Nephron progenitor cell (in vitro differentiated cells): ENCODE results near the gene CACNB4.

ENCODE experiments used
- DNase-seq: peaks from one replicate; pipeline ENCODE4 v3.0.0; 2021
- H3K27ac Mint-ChIP-seq: 2 replicates; pipeline ENCODE4 v1.8.0; 2021; ENCODE audit warnings: mild to moderate bottlenecking, moderate library complexity, mixed read lengths
- H3K27me3 Mint-ChIP-seq: 2 replicates; pipeline ENCODE4 v1.8.0; 2021; ENCODE audit warnings: mild to moderate bottlenecking, low read depth, mixed read lengths; ENCODE audit not compliant: poor library complexity
- H3K36me3 Mint-ChIP-seq: 2 replicates; pipeline ENCODE4 v1.8.0; 2021; ENCODE audit warnings: low read depth, mixed read lengths
- H3K4me1 Mint-ChIP-seq: 2 replicates; pipeline ENCODE4 v1.8.0; 2021; ENCODE audit warnings: mixed read lengths
- H3K4me3 Mint-ChIP-seq: 2 replicates; pipeline ENCODE4 v1.8.0; 2021; ENCODE audit warnings: mild to moderate bottlenecking, moderate library complexity, mixed read lengths
- H3K9me3 Mint-ChIP-seq: 2 replicates; pipeline ENCODE4 v1.8.0; 2021; ENCODE audit warnings: mild to moderate bottlenecking, moderate library complexity, mixed read lengths
- TF ChIP-seq, protein P1 (sequence below): fragments of 200-600 bp; sonication (generic); IDR thresholded peaks from 2 replicates; pipeline ENCODE4 v1.5.0; 2021; ENCODE audit warnings: antibody characterized with exemption

CACNB4 gene

GRCh38 chr2:152049541-152049940 is 49.3 kb downstream of the CACNB4 start:
- H3K4me1 Mint-ChIP-seq: no peaks in the 10 kb centered on the region
- H3K4me3 Mint-ChIP-seq: no peak overlapping the region
- H3K36me3 Mint-ChIP-seq: no peaks in the 10 kb centered on the region
- TF ChIP-seq, protein P1, sequence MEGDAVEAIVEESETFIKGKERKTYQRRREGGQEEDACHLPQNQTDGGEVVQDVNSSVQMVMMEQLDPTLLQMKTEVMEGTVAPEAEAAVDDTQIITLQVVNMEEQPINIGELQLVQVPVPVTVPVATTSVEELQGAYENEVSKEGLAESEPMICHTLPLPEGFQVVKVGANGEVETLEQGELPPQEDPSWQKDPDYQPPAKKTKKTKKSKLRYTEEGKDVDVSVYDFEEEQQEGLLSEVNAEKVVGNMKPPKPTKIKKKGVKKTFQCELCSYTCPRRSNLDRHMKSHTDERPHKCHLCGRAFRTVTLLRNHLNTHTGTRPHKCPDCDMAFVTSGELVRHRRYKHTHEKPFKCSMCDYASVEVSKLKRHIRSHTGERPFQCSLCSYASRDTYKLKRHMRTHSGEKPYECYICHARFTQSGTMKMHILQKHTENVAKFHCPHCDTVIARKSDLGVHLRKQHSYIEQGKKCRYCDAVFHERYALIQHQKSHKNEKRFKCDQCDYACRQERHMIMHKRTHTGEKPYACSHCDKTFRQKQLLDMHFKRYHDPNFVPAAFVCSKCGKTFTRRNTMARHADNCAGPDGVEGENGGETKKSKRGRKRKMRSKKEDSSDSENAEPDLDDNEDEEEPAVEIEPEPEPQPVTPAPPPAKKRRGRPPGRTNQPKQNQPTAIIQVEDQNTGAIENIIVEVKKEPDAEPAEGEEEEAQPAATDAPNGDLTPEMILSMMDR: no peak
- H3K9me3 Mint-ChIP-seq: no peaks in the 10 kb centered on the region
- no peak for DNase-seq
- no peaks in the 10 kb centered on the region for H3K27me3 Mint-ChIP-seq
- no peak overlapping the region for H3K27ac Mint-ChIP-seq

DNA sequence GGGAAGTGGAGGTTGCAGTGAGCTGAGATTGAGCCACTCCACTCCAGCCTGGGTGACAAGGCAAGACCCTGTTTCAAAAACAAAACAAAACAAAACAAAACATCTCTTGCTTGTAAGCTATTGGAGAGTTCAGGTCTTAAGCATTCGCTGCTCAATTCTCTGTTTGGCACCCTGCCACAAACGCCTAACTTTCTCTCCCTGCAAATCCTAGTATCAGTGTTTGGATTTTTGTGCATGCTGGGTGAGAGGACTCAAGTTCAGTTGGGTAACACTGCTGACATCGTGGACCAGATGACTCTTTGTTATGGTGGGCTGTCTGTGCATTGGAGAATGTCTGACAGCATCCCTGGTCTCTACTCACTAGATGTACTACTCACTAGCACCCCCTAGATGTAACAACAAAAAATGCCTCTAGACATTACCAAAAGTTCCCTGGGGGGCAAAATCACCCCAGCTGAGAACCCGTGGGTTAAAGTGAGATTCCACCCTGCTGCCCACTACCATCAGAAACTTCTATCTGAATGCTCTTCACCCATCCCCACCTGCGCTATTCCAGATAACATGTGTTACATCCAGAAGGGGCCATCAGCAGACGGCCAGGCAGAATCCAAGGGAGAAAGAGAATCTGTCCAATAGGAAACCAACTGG is 50.9 kb downstream of the CACNB4 start:
- Mint-ChIP-seq H3K4me3 (no peak overlapping the region), H3K4me1 (no peaks in the 10 kb centered on the region), H3K9me3 (no peaks in the 10 kb centered on the region), H3K27me3 (no peaks in the 10 kb centered on the region), H3K27ac (no peak overlapping the region), H3K36me3 (no peaks in the 10 kb centered on the region)
- TF ChIP-seq, protein P1: peak; percentile 16
- no peak for DNase-seq

DNA sequence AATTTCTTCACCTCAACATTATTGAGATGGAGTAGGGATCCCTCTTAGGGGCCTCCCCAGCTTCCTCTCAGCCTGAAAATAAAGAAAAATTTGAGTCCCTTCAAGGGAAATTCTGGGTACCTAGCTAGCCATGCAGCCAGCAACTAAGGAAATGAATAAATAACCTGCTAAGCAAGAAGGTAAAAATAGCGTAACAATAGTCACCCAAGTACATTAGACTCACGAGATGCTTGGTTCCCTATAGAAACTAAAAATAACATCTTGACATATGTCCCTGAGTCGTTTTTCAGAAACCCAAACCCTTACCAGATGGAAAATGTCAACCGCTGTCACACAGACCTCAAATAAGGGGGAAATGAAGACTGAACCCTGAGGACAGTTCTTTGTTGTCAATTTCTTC is 51.9 kb downstream of the CACNB4 start:
- H3K4me1 Mint-ChIP-seq: no peaks in the 10 kb centered on the region
- TF ChIP-seq, protein P1: no peak
- no peaks in the 10 kb centered on the region for H3K36me3 Mint-ChIP-seq
- no peak overlapping the region for H3K27ac Mint-ChIP-seq
- no peaks in the 10 kb centered on the region for H3K9me3 Mint-ChIP-seq
- H3K27me3 Mint-ChIP-seq: no peaks in the 10 kb centered on the region
- no peak for DNase-seq
- H3K4me3 Mint-ChIP-seq: no peak overlapping the region

GRCh38 chr2:152042636-152043615 is 55.9 kb downstream of the CACNB4 start:
- no peak overlapping the region for H3K4me3 Mint-ChIP-seq
- H3K4me1 Mint-ChIP-seq: peaks cover 10% of the 10 kb centered on the region
- TF ChIP-seq, protein P1: no peak
- H3K27me3 Mint-ChIP-seq: no peaks in the 10 kb centered on the region
- H3K27ac Mint-ChIP-seq: no peak overlapping the region
- no peaks in the 10 kb centered on the region for H3K36me3 Mint-ChIP-seq
- H3K9me3 Mint-ChIP-seq: no peaks in the 10 kb centered on the region
- no peak for DNase-seq

- Mint-ChIP-seq H3K4me1 (peaks cover 26% of the 10 kb centered on the region), H3K27me3 (peaks cover 16% of the 10 kb centered on the region), H3K27ac (peak overlapping the region; percentile 63), H3K4me3 (no peak overlapping the region), H3K9me3 (no peaks in the 10 kb centered on the region), H3K36me3 (no peaks in the 10 kb centered on the region)
- peak; percentile 5 for DNase-seq
- TF ChIP-seq, protein P1: no peak
Measured at GRCh38 chr2:152038441-152038958, 60.3 kb downstream of the CACNB4 start.
